GM21737 (cell line): ENCODE results near the gene STAB2.

ENCODE experiments used
- ATAC-seq: cut with Tn5 transposase; IDR thresholded peaks from one replicate; pipeline ENCODE4 v1.9.1; 2021; ENCODE audit warnings: mild to moderate bottlenecking, moderate library complexity; ENCODE audit not compliant: unreplicated experiment

Gene STAB2

GRCh38 chr12:103578926-103579325 lies 8.1 kb upstream of the STAB2 start:
- no peak for ATAC-seq

- no peak for ATAC-seq
These were observed 7.0 kb upstream of the STAB2 start for GRCh38 chr12:103580026-103580425.

DNA sequence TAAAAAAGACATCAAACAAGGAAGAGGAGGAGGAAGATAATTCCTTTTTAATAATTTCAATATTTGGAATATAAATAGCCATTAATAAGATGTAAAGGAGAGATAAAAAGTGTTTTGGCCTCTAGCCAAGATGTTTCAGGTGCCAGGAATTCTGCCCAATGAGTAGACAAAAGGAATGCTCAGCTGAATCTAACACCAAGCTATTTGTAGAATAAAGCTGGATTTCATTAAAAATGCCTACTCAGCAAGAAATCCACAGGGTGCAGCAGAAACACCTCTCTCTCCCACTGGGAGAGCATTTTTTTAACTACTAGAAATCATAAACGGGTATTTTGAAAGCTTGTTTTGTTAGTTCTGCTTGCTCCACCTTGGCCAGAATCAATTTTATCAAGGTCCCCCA lies 4.1 kb upstream of the STAB2 start:
- ATAC-seq, result no peak

DNA sequence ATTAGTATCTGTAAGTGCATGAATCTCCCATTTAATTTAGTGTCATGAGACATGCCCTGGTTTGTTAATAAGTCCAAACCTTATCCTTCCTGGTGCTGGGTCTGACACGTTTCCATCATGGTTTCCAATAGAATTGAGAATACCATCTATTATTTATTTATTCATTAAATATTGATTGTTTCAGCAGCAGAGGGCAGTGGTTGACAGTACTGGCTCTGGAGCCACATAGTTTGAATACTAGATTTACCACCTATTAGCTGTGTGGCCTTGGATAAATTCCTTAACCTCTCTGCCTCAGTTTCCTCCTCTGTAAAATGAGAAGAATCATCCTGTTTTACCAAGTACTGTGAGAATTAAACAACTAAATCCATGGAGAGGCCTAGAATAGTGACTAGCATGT lies 941 bp upstream of the STAB2 start:
- no peak for ATAC-seq

- ATAC-seq, result no peak
These were observed 1.6 kb downstream of the STAB2 start for GRCh38 chr12:103588680-103589079.

- no peak for ATAC-seq
These were observed 2.4 kb downstream of the STAB2 start for GRCh38 chr12:103589517-103589916.

GRCh38 chr12:103590271-103590670 lies 3.2 kb downstream of the STAB2 start:
- no peak for ATAC-seq

DNA sequence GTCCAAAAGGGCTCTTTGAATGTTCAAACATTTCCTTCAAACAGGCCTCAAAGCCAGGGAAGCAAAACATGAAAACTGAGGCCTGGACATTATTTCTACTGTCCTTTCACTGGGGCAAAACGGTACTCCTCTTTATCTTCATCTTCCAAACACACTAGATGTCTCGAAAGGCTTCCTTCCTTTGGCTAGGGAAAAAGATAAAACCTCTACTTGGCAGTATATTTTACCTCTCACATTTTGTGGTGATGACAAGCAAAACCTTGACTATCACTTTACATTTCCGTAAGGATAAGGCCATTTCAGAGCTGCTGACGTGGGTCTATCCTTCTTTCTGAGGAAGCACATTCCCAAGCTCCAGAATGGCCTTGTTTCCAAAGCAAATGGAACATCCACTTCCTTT lies 9.9 kb downstream of the STAB2 start:
- no peak for ATAC-seq

DNA sequence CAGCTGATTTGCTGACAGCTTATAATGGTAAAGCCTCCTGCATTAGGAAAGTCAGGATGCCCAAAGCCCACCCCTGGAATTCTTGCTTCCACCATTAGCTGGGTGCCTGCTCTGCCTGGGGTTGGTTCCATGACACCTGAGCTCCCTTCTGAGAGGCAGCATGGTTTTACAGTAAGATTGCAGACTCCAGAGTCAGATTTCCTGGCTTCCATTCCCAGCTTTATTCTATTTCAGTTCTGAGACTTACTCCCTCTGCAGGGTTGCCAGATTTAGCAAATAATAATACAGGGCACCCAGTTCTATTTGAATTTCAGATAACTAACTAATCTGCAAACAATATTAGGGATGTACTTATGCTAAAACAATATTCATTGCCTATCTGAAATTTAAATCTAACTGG lies 12.2 kb downstream of the STAB2 start:
- ATAC-seq, result no peak

DNA sequence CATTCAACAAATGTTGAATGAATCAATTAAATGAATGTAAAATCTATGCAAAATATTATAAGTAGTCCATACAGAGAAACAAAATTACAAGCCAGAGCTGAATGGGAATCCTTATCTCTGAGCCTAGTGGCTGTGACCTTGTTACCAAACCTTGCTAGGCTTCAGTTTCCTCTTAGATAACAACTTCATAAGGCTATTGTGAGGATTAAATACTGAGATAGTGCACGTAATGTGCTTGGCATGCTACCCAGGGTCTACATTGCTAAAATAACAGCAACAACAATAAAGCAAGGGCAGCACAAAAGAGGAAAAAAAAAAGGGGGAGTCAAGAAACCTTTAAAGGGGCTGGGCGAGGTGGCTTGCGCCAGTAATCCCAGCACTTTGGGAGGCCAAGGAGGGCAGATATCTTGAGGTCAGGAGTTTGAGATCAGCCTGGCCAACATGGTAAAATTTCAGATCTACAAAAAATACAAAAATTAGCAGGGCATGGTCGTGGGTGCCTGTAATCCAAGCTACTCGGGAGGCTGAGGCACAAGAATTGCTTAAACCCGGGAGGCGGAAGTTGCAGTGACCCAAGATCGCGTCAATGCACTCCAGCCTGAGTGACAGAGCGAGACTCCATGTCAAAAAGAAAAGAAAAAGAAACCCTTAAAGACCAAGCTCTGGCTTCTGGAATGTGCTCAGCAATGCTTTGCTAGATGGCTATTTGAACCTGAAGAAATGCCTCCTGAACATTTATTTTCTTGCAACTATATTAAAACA lies 14.1 kb downstream of the STAB2 start:
- no peak for ATAC-seq

- ATAC-seq, result no peak
These were observed 33.3 kb downstream of the STAB2 start for GRCh38 chr12:103620395-103620794.

DNA sequence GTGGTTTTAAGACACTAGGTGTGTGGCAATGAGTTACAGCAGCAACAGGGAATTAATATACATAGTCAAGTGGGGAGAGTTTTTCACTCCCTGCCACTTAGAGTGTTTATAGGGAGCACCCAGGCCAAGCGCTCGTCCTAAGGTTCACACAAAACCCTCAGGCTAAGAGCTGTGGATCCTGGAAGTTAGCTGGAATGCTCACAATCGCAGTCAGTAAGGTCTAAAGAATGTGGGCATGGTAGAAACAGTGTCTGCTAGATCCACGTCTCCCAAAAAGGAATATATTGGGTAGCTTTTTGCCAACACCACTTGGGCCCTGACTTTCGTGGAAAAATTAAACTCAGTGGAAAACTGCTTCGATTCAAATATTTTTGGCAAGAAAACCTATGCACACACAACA lies 36.6 kb downstream of the STAB2 start:
- no peak for ATAC-seq

- ATAC-seq, result no peak
These were observed 39.4 kb downstream of the STAB2 start for GRCh38 chr12:103626498-103626897.

GRCh38 chr12:103627189-103627855 lies 40.2 kb downstream of the STAB2 start:
- no peak for ATAC-seq

DNA sequence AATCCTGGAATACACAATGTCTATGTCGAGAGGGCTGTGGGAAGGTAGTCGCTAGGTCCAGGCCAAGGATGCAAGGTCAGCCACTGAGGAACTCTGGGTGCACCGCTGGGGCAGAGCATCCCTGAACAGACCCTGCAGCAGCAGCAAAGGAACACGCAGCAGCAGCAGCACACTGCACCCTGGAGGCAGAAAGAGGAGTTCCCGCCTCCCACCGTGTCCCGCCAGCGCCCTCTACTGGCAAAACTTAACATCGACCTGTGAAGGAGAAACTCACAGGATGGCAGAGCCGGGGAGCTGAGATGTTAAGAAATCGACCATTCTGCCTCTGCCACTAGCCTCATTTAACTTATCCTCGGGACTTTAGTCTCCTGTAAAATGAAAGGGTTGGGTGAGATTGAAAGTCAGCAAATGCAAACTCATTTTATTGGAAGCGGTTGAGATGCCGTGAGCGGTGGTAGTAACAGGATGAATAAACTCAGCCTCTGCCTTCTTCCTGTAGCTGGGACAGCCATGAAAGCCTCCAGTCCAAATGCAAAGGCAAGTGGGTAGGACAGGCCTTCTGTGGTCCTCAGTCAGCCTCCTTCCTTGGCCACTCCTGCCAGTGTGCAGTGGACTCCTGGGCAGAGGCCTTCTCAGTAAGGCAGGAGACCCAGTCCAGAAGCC lies 45.6 kb downstream of the STAB2 start:
- peak; percentile 85 for ATAC-seq

DNA sequence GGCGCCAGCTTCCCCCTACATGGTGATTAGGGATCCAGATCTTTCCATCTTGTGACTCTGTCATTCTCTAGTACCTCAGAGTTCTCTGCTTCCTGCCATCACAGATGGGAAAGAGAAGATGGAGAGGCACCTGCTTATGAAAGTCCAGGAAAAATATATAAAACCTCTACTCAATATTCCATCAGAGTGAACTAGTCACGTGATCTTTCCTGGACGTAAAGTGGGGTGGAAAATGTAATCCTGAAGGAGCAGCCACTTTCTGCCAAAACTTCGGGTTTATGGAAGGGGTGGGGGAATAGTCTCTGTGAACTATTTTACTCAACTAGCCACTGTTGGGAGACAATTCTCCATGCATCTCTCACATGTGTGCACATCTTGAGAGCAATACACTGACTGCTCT lies 47.7 kb downstream of the STAB2 start:
- no peak for ATAC-seq

GRCh38 chr12:103635419-103635818 lies 48.3 kb downstream of the STAB2 start:
- no peak for ATAC-seq

- no peak for ATAC-seq
These were observed 49.9 kb downstream of the STAB2 start for GRCh38 chr12:103637021-103637420.

GRCh38 chr12:103637429-103637828 lies 50.4 kb downstream of the STAB2 start:
- no peak for ATAC-seq

- no peak for ATAC-seq
These were observed 52.9 kb downstream of the STAB2 start for GRCh38 chr12:103639983-103640382.

DNA sequence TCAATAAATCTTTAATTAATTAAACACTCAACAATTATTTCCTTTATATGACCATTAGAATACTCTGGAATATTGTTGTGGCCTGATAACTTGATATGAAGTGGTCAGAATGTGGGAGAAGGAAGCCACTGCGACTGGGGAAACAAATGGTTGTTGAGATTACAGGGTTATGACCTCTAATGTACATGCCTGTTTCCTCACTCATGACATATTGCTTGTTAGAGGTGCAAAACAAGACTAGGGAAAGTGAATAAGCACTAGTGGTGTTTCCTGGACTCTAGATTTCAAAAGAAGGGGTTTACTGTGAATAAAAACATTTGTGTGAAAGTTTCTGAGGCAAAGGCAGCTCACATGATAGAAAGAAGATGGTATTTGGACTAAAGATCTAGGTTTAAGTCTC lies 53.3 kb downstream of the STAB2 start:
- no peak for ATAC-seq

DNA sequence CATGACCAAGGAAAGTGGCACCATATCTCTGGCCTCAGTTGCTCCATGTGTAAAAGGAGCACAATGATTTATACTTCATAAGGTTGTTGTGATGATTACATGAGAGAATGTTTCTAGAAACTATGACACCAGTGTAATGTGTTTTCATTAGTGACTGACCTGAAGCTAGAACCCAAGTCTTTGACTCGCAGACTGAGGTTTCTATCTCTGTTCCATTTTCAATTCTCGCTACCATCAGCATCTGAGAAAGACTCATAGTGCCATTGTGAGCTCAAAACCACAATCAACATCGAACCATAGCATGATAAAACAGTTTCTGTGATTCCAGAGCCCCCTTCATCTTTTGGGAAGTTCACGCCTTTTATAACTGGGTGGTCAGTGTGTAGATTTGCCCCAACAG lies 53.8 kb downstream of the STAB2 start:
- no peak for ATAC-seq
